Activated CD4-positive, CD25-positive, alpha-beta regulatory T cell treated with anti-CD3 and anti-CD28 coated beads, Interleukin-2, amount 50 U/mL, for 72 hours (primary cell): ENCODE data around the gene TACR1.
"Not testable (repeated sequence)": the region's sequence is repeated elsewhere in the genome, so short reads cannot be mapped to it uniquely, and the experiment has no call there.

ENCODE experiments used
- DNase-seq: peaks from one replicate; pipeline ENCODE4 v3.0.0; 2021

The TACR1 gene

GRCh38 chr2:75194184-75194868 lies 5.0 kb downstream of the TACR1 start:
- DNase-seq: no peak

GRCh38 chr2:75192496-75192895 lies 6.8 kb downstream of the TACR1 start:
- DNase-seq: no peak

GRCh38 chr2:75190271-75190990 lies 8.9 kb downstream of the TACR1 start:
- no peak for DNase-seq

GRCh38 chr2:75186821-75187220 lies 12.5 kb downstream of the TACR1 start:
- no peak for DNase-seq

- no peak for DNase-seq
Measured at GRCh38 chr2:75182606-75183005, 16.7 kb downstream of the TACR1 start.

GRCh38 chr2:75180476-75180875 lies 18.8 kb downstream of the TACR1 start:
- DNase-seq: no peak

GRCh38 chr2:75177427-75177826 lies 21.9 kb downstream of the TACR1 start:
- no peak for DNase-seq

- DNase-seq: no peak
Measured at GRCh38 chr2:75175456-75175855, 23.9 kb downstream of the TACR1 start.

GRCh38 chr2:75174981-75175380 lies 24.3 kb downstream of the TACR1 start:
- no peak for DNase-seq

- DNase-seq: no peak
Measured at GRCh38 chr2:75174519-75174918, 24.8 kb downstream of the TACR1 start.

GRCh38 chr2:75173740-75174139 lies 25.6 kb downstream of the TACR1 start:
- no peak for DNase-seq

GRCh38 chr2:75171423-75171822 lies 27.9 kb downstream of the TACR1 start:
- DNase-seq: not testable (repeated sequence)

GRCh38 chr2:75170889-75171288 lies 28.4 kb downstream of the TACR1 start:
- DNase-seq: no peak

- DNase-seq: no peak
Measured at GRCh38 chr2:75168186-75168585, 31.1 kb downstream of the TACR1 start.

- no peak for DNase-seq
Measured at GRCh38 chr2:75166491-75166890, 32.8 kb downstream of the TACR1 start.

- DNase-seq: no peak
Measured at GRCh38 chr2:75162897-75163296, 36.4 kb downstream of the TACR1 start.

- no peak for DNase-seq
Measured at GRCh38 chr2:75162259-75162658, 37.1 kb downstream of the TACR1 start.

GRCh38 chr2:75157435-75157834 lies 41.9 kb downstream of the TACR1 start:
- no peak for DNase-seq

- DNase-seq: no peak
Measured at GRCh38 chr2:75155115-75155514, 44.2 kb downstream of the TACR1 start.

GRCh38 chr2:75153221-75153620 lies 46.1 kb downstream of the TACR1 start:
- DNase-seq: no peak

GRCh38 chr2:75152243-75152642 lies 47.1 kb downstream of the TACR1 start:
- DNase-seq: not testable (repeated sequence)

- not testable (repeated sequence) for DNase-seq
Measured at GRCh38 chr2:75147884-75148283, 51.4 kb downstream of the TACR1 start.

GRCh38 chr2:75146606-75147332 lies 52.6 kb downstream of the TACR1 start:
- no peak for DNase-seq

GRCh38 chr2:75146221-75146605 lies 53.1 kb downstream of the TACR1 start:
- not testable (repeated sequence) for DNase-seq
